Measurements from ENCODE around the gene APOL5. TPM values are rescaled to one million over a fixed set of nuclear protein-coding genes. Genes with fewer than 3 reads are reported as not detected.

The APOL5 gene
- total and polyA plus RNA-seq, 4 donors = 0.43 TPM; not detected in 3

GRCh38 chr22:35775339-35775738 lies 57.7 kb downstream of the APOL5 start:
- Histone ChIP-seq H3K27ac (ENCODE audit: low read depth in 1 of 2, low read length in 2 of 2) (no peak overlapping the region), H3K4me3 (ENCODE audit: low read depth in 1 of 3, low read length in 3 of 3) (no peak overlapping the region), H3K9me3 (ENCODE audit: control insufficient read depth in 4 of 4, low read length in 3 of 4) (no peaks in the 10 kb centered on the region), H3K36me3 (ENCODE audit: control insufficient read depth in 4 of 4, insufficient read depth in 3 of 4, low read depth in 1 of 4, low read length in 3 of 4) (no peaks in the 10 kb centered on the region), H3K4me1 (ENCODE audit: control insufficient read depth in 4 of 4, insufficient read depth in 4 of 4, low read length in 3 of 4) (no peaks in the 10 kb centered on the region), H3K9ac (ENCODE audit: low read depth in 1 of 2, low read length in 2 of 2) (no peak overlapping the region), H3K27me3 (ENCODE audit: control insufficient read depth in 4 of 4, insufficient read depth in 4 of 4, low read length in 3 of 4) (no peaks in the 10 kb centered on the region)
- DNase-seq (ENCODE audit: low spot score) = no peak
- 96% methylated on average over 2 of the region's 2 CpGs for WGBS
- TF ChIP-seq SP1 (IDR thresholded peaks at IDR 0.05) = no peak

GRCh38 chr22:35777335-35777975 lies 59.8 kb downstream of the APOL5 start:
- H3K4me1 ChIP-seq (ENCODE audit: control insufficient read depth in 4 of 4, insufficient read depth in 4 of 4, low read length in 3 of 4) = no peaks in the 10 kb centered on the region
- H3K27ac ChIP-seq (ENCODE audit: low read depth in 1 of 2, low read length in 2 of 2) = no peak overlapping the region
- no peak overlapping the region for H3K4me3 ChIP-seq (ENCODE audit: low read depth in 1 of 3, low read length in 3 of 3)
- no peak for DNase-seq (ENCODE audit: low spot score)
- H3K9ac ChIP-seq (ENCODE audit: low read depth in 1 of 2, low read length in 2 of 2) = no peak overlapping the region
- H3K9me3 ChIP-seq (ENCODE audit: control insufficient read depth in 4 of 4, low read length in 3 of 4) = no peaks in the 10 kb centered on the region
- peaks cover 0 to 5% (median under 1%) of the 10 kb centered on the region in 4 donors for H3K36me3 ChIP-seq (ENCODE audit: control insufficient read depth in 4 of 4, insufficient read depth in 3 of 4, low read depth in 1 of 4, low read length in 3 of 4)
- TF ChIP-seq HNF4G (IDR thresholded peaks at IDR 0.05) (no peak), NR2F2 (IDR thresholded peaks at IDR 0.05) (no peak), GABPA (IDR thresholded peaks at IDR 0.05 in 1 of 2, conservative IDR thresholded peaks at IDR 0.05 in 1 of 2) (no peak), FOXA2 (IDR thresholded peaks at IDR 0.05) (no peak), RAD21 (IDR thresholded peaks at IDR 0.05) (no peak)
- H3K27me3 ChIP-seq (ENCODE audit: control insufficient read depth in 4 of 4, insufficient read depth in 4 of 4, low read length in 3 of 4) = no peaks in the 10 kb centered on the region
- 89% methylated on average over 4 of the region's 4 CpGs for WGBS

Other genes with a start within 250 kb of the APOL5 start
- gene RASD2, start 177.0 kb upstream of the APOL5 start, total RNA-seq = under 1 TPM in 1 of 2 donors, not detected in 1; under 0.01 TPM
- under 1 TPM in 1 of 2 donors, not detected in 1; 0.05 TPM for gene RASD2, start 177.0 kb upstream of the APOL5 start, polyA plus RNA-seq
- under 1 TPM in 1 of 2 donors, not detected in 1; 0.25 TPM for gene MB, start 100.5 kb upstream of the APOL5 start, total RNA-seq
- under 1 TPM in 1 of 2 donors, not detected in 1; 0.13 TPM for gene MB, start 100.5 kb upstream of the APOL5 start, polyA plus RNA-seq
- gene APOL6, start 69.4 kb upstream of the APOL5 start, total RNA-seq = 10 to 100 TPM; 13.7 to 80.1 TPM
- 10 to 100 TPM; 10.3 to 20.8 TPM for gene APOL6, start 69.4 kb upstream of the APOL5 start, polyA plus RNA-seq